GM18867 (cell line): ENCODE results near the gene ZNF428.
"Not testable (repeated sequence)": the region's sequence is repeated elsewhere in the genome, so short reads cannot be mapped to it uniquely, and the experiment has no call there.

ENCODE experiments used
- ATAC-seq: cut with Tn5 transposase; IDR thresholded peaks from one replicate; pipeline ENCODE4 v1.9.1; 2021; ENCODE audit warnings: mild to moderate bottlenecking, moderate library complexity; ENCODE audit not compliant: unreplicated experiment

Gene ZNF428, protein sequence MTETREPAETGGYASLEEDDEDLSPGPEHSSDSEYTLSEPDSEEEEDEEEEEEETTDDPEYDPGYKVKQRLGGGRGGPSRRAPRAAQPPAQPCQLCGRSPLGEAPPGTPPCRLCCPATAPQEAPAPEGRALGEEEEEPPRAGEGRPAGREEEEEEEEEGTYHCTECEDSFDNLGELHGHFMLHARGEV

DNA sequence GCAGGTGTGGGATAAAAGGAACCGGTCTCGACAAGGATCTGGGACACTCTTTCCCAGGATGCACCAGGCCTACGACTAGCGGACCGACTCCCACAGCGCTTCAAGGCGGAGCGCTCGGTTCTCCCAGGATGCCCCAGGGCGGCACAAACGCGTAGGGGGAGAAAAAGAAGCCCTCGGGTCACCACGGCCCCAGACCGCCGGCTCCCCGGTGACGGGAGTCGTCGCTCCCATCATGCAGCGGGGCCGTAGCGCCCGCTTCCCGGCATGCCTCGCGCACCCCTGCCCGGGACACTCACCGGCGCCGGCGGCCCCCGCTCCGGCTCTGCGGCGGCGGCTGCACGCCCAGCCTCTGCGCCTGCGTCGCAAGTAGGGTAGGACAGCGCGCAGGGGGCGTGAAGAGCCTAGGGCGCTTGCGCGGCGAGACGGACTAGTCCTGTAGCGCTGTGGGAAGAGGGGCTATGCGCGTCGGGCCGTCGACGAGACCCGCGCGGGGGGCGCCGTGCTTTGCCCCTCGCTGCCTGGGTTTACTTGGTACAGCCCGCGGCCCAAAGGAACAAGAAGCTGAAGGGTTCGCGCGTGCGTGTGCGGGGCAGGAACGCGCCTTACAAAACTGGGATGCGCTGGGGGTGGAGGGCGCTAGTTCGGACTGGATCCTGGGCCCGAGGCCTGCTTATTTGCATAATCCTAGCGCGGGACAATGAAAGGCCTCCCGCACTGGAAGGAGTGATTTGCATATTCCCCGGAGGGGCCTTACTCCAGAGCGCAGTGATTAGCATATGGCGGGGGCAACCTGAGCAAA, at the start of gene ZNF428:
TSS of gene ZNF428 (minus strand) at position 368 of the 799 bp plus-strand sequence. CDS start 5,325 bp downstream, outside the sequence.
- peak; percentile 81 for ATAC-seq

GRCh38 chr19:43668406-43669109, 49.1 kb upstream of the ZNF428 start:
- ATAC-seq: peak; percentile 88

DNA sequence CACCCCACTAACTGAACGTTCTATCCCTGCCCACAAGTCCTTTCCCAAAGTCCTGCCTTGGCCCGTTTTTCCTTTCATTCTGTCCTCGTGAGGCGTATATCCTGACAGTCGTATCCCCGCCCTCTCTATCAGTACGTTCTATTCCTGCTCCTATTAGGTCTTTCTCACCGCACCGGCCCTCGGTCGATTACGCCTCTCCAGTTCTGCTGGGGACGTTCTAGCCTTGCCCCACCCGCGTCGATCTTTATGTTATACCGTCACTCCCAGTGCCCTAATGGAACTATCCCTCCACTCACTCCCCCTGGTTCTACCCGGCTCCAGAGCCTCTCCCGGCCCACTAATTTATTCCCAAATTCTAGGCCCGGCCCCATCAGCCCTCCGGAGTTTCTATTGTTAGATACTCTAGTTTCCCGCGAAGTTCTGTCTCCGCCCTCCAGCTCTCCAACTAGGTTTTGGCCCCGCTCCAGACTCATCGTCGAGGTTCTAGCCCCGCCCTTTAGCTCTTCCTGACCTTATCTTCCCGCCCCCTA, 48.5 kb upstream of the ZNF428 start:
- ATAC-seq: no peak

DNA sequence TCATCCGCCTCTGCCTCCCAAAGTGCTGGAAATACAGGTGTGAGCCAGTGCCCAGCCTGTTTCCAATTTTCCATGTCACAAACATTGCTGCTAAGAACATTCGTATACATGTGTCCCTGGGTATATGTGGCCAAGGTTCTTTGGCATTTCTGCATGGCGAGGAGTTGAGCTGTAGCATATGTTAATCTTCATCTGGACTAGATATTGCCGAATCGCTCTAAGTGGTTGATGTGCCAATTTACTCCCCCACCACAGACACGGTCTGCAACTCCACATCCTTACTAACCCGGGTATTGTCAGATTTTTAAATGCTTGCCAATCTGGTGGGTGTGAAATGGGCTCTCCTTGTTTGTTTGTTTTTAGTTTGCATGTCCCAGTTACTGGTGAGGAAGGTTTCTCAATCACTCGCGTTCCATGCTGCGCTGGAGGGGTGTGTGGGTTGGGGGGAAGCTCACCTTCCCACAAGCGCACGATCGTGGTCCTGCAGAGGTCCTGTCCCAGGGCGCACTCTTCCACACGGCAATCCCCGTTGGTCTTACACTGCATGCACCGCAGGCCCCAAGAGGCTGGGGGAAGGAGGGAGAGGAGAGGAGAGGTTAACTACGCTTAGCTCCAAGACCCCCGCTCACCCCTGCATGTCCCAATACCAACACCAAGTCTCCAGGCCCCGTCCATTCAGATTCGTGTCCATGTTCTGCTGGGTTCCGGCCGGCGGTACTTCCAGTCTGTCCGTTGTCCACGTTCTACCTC, 47.9 kb upstream of the ZNF428 start:
- no peak for ATAC-seq

GRCh38 chr19:43664018-43664417, 44.6 kb upstream of the ZNF428 start:
- ATAC-seq: no peak

DNA sequence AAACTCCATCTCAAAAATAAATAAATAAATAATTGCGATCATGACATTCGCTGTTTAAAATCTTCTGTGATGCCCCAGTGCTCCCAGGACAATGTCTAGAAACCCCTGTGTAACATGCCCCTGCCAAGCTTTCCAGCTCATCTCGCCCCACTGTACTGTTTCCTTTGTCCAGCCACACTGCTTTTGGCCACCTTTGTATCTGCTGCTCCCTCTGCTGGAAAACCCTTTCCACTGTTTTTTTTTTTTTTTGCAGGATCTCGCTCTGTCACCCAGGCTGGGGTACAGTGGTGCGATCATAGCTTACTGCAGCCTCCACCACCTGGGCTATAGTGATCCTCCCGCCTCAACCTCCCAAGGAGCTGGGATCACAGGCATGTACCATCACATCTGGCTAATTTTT, 43.1 kb upstream of the ZNF428 start:
- ATAC-seq: no peak

- ATAC-seq: no peak
These were observed 41.5 kb upstream of the ZNF428 start for GRCh38 chr19:43660971-43661360.

DNA sequence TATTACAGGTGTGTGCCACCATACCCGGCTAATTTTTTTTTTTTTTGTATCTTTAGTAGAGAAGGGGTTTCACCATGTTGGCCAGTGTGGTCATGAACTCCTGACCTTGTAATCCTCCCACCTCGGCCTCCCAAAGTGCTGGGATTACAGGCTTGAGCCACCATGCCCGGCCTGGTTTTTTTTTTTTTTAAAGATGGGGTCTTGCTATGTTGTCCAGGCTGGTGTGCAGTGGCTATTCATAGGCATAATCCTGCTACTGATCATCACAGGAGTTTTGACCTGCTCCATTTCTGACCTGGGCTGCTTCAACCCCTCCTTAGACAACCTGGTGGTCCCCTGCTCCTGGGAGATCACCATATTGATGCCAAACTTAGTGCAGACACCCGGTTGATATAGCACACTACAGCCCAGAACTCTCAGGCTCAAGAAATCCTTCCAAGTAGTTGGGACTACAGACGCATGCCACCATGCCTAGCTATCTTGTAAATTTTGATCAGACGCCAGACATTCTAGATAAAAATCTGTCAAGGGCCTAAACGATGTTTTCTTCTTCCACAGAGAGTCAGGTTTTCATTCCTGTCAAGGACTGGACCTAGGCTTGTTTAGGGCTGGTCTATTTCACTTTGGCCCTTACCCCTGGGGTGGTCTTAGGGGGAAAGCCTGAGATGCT, 41.0 kb upstream of the ZNF428 start:
- ATAC-seq: no peak

- ATAC-seq: no peak
These were observed 39.1 kb upstream of the ZNF428 start for GRCh38 chr19:43658494-43658893.

- no peak for ATAC-seq
These were observed 38.6 kb upstream of the ZNF428 start for GRCh38 chr19:43658001-43658400.

GRCh38 chr19:43656436-43656835, 37.0 kb upstream of the ZNF428 start:
- no peak for ATAC-seq

DNA sequence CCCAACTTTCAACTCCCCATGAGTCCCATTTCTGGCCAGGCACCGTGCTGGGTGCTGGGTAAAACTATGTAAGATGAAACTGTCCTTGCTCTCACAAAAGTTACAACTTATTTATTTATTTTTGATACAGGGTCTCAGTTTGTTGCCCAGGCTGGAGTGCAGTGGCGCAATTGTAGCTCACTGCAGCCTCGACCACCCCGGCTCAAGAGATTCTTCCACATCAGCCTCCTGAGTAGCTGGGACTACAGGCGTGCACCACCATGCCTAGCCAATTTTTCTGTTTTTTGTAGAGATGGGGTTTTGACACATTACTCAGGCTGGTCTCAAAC, 33.1 kb upstream of the ZNF428 start:
- no peak for ATAC-seq

DNA sequence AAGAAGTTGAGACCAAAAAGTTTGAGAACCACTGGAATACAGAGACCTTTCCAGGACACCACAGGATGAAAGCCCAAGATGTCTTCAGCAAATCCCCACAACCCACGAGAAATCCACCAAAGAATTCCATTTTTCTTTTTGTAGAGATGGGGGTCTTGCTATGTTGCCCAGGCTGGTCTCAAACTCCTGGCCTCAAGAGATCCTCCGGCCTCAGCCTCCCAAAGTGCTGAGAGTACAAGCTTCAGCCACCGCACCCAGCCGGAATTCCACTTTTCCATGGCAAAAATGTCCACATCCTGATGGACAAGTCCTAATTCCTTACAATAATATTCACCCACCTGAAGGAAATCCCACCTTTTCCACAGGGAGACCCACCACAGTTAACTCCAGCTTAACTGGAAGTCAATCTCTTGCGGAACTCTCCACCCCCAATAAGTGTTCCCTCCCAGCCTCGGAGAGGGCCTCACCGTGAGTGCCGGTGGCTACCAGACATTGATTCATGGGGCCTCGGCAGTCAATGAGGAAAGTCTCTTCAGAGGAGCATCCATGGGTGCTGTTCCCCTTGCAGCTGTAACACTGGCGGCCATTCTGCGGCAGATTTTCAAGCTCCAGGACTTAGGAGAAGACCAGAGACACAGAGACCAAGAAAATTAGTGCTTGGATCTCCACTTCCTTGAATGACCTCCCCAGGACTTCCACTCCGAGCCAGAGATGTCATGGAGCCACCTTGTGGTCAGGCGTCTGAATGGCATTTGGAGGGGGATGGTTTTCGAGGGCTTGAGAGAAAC, 32.5 kb upstream of the ZNF428 start:
- no peak for ATAC-seq

GRCh38 chr19:43650276-43650675, 30.8 kb upstream of the ZNF428 start:
- ATAC-seq: not testable (repeated sequence)

DNA sequence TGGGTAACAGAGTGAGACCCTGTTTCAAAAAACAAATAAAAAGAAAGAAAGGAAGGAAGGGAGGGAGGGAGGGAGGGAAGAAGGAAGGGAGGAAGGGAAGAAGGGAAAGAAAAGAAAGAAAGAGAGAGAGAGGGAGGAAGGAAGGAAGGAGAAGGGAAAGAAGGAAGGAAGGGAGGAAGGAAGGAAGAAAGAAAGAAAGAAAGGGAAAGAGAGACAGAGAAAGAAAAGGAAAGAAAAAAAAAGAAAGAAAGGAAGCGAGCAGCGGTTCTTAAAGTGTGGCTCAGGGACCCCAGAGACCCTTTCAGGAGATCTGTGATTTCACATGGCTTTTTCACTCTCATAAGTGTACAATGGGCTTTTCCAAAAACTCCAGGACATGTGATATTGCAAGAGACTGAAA, 30.1 kb upstream of the ZNF428 start:
- ATAC-seq: no peak

GRCh38 chr19:43648633-43649032, 29.2 kb upstream of the ZNF428 start:
- no peak for ATAC-seq

DNA sequence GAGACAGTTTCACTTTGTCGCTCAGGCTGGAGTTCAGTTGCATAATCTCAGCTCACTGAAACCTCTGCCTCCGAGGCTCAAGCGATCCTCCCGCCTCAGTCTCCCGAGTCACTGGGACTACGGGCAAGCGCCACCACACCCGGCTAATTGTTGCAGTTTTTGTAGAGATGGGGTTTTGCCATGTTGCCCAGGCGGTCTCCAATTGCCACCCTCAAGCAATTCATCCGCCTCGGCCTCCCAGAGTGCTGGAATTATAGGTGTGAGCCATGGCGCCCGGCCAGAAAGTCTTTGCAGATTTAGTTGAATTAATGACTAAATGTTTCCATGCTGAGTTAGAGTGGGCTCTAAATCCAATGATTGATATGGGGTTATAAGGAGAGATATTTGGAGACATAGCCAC, 24.8 kb upstream of the ZNF428 start:
- ATAC-seq: no peak

DNA sequence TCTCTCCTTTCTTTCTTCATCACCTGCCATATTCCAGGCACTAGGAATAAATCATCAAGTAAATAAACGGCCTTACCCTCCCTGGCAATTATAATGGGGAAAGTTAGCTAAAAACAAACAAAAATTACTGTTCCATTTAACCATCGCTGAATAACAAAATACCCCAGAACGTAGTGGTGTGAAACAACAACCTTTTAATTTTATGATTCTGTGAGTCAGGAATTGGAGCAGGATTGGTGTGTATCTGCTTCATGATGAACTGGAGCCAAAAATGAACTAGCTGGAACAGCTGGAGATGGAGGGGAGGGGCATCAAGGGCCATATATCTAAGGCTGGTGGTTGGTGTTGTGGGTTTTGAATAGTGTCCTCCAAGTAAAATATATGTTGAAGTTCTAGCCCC, 23.9 kb upstream of the ZNF428 start:
- ATAC-seq: no peak

GRCh38 chr19:43642531-43642930, 23.1 kb upstream of the ZNF428 start:
- ATAC-seq: no peak

- no peak for ATAC-seq
These were observed 21.9 kb upstream of the ZNF428 start for GRCh38 chr19:43641333-43641732.
